ENCODE results near the gene ADGRD1. TPM values are rescaled to one million over a fixed set of nuclear protein-coding genes. Genes with fewer than 3 reads are reported as not detected.

Gene ADGRD1
- total RNA-seq, 4 donors from 2014 or later = 8.3 to 18.1 (median 12.5) TPM

DNA sequence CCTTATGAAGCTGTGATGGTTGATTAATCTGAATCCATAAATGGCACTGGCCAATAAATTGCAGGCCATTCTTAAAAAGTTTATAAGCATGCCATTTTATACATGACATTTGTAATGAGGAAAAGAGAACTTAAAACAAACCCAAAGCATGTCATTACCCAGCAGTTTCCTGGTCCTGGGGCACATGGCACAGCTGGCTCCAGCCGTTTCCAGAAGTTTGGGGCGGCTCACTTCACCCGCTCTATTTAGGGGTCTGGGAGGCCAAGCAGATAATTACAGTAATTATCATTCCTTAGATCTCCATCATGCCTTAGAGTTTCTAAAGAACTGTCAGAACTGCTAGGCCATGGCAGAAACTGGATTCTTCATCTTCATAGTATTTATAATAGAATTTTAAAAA, 6.4 kb downstream of the ADGRD1 start:
- DNase-seq = no peak
- Histone ChIP-seq H3K4me3 (no peak overlapping the region), H3K27me3 (no peaks in the 10 kb centered on the region), H3K27ac (no peak overlapping the region), H3K36me3 (no peaks in the 10 kb centered on the region), H3K9me3 (no peaks in the 10 kb centered on the region), H3K4me1 (peaks cover 0 to 14% (median 2%) of the 10 kb centered on the region in 4 donors)
- intact Hi-C loops (cut with DNase I; ENCODE audit: low total_unique reads) (loop anchor here (5.0 kb wide), 1 partner anchor 47 kb away; no protein-coding TSS in a partner anchor), in situ Hi-C loops (cut with MboI; ENCODE audit: low pct_ligation_motif_present in 1 of 4, low pct_unique_long_range_greater_than_20kb in 1 of 4, low sequenced_read_pairs in 3 of 4) (no loop called here)
- TF ChIP-seq, protein P1, sequence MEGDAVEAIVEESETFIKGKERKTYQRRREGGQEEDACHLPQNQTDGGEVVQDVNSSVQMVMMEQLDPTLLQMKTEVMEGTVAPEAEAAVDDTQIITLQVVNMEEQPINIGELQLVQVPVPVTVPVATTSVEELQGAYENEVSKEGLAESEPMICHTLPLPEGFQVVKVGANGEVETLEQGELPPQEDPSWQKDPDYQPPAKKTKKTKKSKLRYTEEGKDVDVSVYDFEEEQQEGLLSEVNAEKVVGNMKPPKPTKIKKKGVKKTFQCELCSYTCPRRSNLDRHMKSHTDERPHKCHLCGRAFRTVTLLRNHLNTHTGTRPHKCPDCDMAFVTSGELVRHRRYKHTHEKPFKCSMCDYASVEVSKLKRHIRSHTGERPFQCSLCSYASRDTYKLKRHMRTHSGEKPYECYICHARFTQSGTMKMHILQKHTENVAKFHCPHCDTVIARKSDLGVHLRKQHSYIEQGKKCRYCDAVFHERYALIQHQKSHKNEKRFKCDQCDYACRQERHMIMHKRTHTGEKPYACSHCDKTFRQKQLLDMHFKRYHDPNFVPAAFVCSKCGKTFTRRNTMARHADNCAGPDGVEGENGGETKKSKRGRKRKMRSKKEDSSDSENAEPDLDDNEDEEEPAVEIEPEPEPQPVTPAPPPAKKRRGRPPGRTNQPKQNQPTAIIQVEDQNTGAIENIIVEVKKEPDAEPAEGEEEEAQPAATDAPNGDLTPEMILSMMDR (IDR thresholded peaks at IDR 0.05) = no peak
- TF ChIP-seq POLR2AphosphoS5 (IDR thresholded peaks at IDR 0.05) (no peak), EP300 (IDR thresholded peaks at IDR 0.05; ENCODE audit: low read depth) (no peak), POLR2A (IDR thresholded peaks at IDR 0.05) (no peak)
- WGBS, 2 donors (ENCODE audit: low coverage in 1 of 2) = 81% methylated on average over 3 of the region's 3 CpGs; no CpG with 5 or more reads in 1 of the 2 donors

DNA sequence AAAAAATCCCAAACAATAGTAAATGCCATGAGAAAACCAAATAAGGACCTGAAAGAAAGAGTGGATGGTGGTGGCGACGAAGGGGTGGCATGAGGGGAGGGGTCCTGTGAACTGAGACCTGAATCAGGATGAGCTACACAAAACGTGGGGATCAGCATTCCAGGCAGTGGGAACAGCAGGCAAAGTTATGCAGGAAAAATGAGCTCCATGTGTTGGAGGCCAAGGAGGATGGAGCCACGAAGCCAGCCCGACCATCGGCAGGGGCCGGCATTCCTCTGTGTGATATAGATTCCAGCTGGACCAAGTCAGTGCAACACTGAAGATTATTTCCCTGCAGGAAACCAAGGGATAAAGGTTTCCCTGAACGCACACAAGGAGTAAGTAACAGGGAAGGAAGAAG, 7.1 kb downstream of the ADGRD1 start:
- WGBS, 2 donors (ENCODE audit: low coverage in 1 of 2) = 87 to 95% methylated on average over 8 of the region's 8 CpGs
- no peak for DNase-seq
- intact Hi-C loops (cut with DNase I; ENCODE audit: low total_unique reads) (loop anchor here (5.0 kb wide), 1 partner anchor 47 kb away; no protein-coding TSS in a partner anchor), in situ Hi-C loops (cut with MboI; ENCODE audit: low pct_ligation_motif_present in 1 of 4, low pct_unique_long_range_greater_than_20kb in 1 of 4, low sequenced_read_pairs in 3 of 4) (no loop called here)
- H3K36me3 ChIP-seq = no peaks in the 10 kb centered on the region
- no peaks in the 10 kb centered on the region for H3K9me3 ChIP-seq
- peaks cover 0 to 14% (median 2%) of the 10 kb centered on the region in 4 donors for H3K4me1 ChIP-seq
- H3K27ac ChIP-seq = peak overlapping the region in 2 of 4 donors; percentile 49 to 60
- TF ChIP-seq EP300 (IDR thresholded peaks at IDR 0.05; ENCODE audit: low read depth) (no peak), POLR2A (IDR thresholded peaks at IDR 0.05) (no peak), POLR2AphosphoS5 (IDR thresholded peaks at IDR 0.05) (no peak)
- TF ChIP-seq, protein P1 (IDR thresholded peaks at IDR 0.05) = no peak
- no peak overlapping the region for H3K4me3 ChIP-seq
- H3K27me3 ChIP-seq = no peaks in the 10 kb centered on the region

- Histone ChIP-seq H3K9me3 (no peaks in the 10 kb centered on the region), H3K4me3 (no peak overlapping the region), H3K36me3 (no peaks in the 10 kb centered on the region), H3K27ac (peak overlapping the region; percentile 27 to 60 (median 50)), H3K27me3 (no peaks in the 10 kb centered on the region), H3K4me1 (peaks cover 0 to 14% (median 2%) of the 10 kb centered on the region in 4 donors)
- DNase-seq = peak; percentile 25
- in situ Hi-C loops (cut with MboI; ENCODE audit: low pct_ligation_motif_present in 1 of 4, low pct_unique_long_range_greater_than_20kb in 1 of 4, low sequenced_read_pairs in 3 of 4) (no loop called here), intact Hi-C loops (cut with DNase I; ENCODE audit: low total_unique reads) (loop anchor here (5.0 kb wide), 1 partner anchor 45 kb away; no protein-coding TSS in a partner anchor)
- WGBS, 2 donors (ENCODE audit: low coverage in 1 of 2) = 25 to 67% methylated on average over 2 to 9 of the region's 9 CpGs
- TF ChIP-seq, protein P1 (IDR thresholded peaks at IDR 0.05) = no peak
- TF ChIP-seq POLR2AphosphoS5 (IDR thresholded peaks at IDR 0.05) (peak; percentile 57 to 75 (median 71)), EP300 (IDR thresholded peaks at IDR 0.05; ENCODE audit: low read depth) (peak; percentile 87)
Observed at GRCh38 chr12:130961921-130962451, 8.3 kb downstream of the ADGRD1 start.

DNA sequence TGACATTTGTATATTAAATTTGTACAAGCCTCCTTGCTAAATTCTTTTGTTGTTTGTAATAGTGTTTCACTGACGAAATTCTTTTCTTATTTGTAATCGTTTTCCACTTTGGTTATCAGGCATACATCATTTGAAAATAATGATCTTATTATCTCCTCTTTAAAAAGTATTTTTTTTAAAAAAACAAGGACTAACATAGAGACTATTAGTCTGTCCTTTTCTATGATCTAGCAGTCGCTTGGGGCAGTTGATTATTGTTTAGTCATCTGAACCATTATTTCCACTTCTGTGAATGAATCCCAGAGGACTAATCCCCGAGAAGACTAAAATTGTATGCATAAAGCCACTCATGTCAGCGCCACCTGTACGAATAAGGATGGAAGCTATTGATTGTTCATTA, 11.5 kb downstream of the ADGRD1 start:
- no peaks in the 10 kb centered on the region for H3K36me3 ChIP-seq
- WGBS, 2 donors (ENCODE audit: low coverage in 1 of 2) = 63 to 73% methylated on average over 6 of the region's 6 CpGs
- peaks cover 0 to 14% (median 2%) of the 10 kb centered on the region in 4 donors for H3K4me1 ChIP-seq
- no peak overlapping the region for H3K4me3 ChIP-seq
- intact Hi-C loops (cut with DNase I; ENCODE audit: low total_unique reads) = no loop called here
- in situ Hi-C loops (cut with MboI; ENCODE audit: low pct_ligation_motif_present in 1 of 4, low pct_unique_long_range_greater_than_20kb in 1 of 4, low sequenced_read_pairs in 3 of 4) = no loop called here
- DNase-seq = no peak
- H3K27ac ChIP-seq = no peak overlapping the region
- TF ChIP-seq EP300 (IDR thresholded peaks at IDR 0.05; ENCODE audit: low read depth) = no peak
- TF ChIP-seq, protein P1 (IDR thresholded peaks at IDR 0.05) = no peak
- no peak for TF ChIP-seq POLR2A (IDR thresholded peaks at IDR 0.05)
- no peak for TF ChIP-seq POLR2AphosphoS5 (IDR thresholded peaks at IDR 0.05)
- no peaks in the 10 kb centered on the region for H3K27me3 ChIP-seq
- H3K9me3 ChIP-seq = no peaks in the 10 kb centered on the region
